Stimulated activated CD8-positive, alpha-beta memory T cell treated with anti-CD3 and anti-CD28 coated beads, Interleukin-15, amount 100 ng/mL, for 48 hours (primary cell): Measurements from ENCODE around the gene TNFRSF12A.

Source experiments
- DNase-seq, 2 donors: peaks; one replicate each; pipeline ENCODE4 v3.0.0-alpha.2; 2020; ENCODE audit warnings: low read depth in 2 of 2

TNFRSF12A gene

GRCh38 chr16:2986623-2987188 lies 33.5 kb upstream of the TNFRSF12A start:
- no peak for DNase-seq

GRCh38 chr16:2987286-2987685 lies 32.9 kb upstream of the TNFRSF12A start:
- DNase-seq: no peak

GRCh38 chr16:2987833-2988232 lies 32.3 kb upstream of the TNFRSF12A start:
- DNase-seq: no peak

- DNase-seq: no peak
Measured at GRCh38 chr16:2988590-2989099, 31.5 kb upstream of the TNFRSF12A start.

- DNase-seq: no peak
Measured at GRCh38 chr16:2990891-2991290, 29.3 kb upstream of the TNFRSF12A start.

GRCh38 chr16:2991566-2992261 lies 28.5 kb upstream of the TNFRSF12A start:
- DNase-seq: no peak

GRCh38 chr16:2992383-2993081 lies 27.6 kb upstream of the TNFRSF12A start:
- DNase-seq: no peak

GRCh38 chr16:2996298-2996697 lies 23.9 kb upstream of the TNFRSF12A start:
- DNase-seq: no peak

GRCh38 chr16:2999929-3000328 lies 20.2 kb upstream of the TNFRSF12A start:
- DNase-seq: no peak

- DNase-seq: no peak
Measured at GRCh38 chr16:3000540-3000939, 19.6 kb upstream of the TNFRSF12A start.

GRCh38 chr16:3001316-3001715 lies 18.9 kb upstream of the TNFRSF12A start:
- no peak for DNase-seq

- peak; percentile 95 to 98 for DNase-seq
Measured at GRCh38 chr16:3003582-3004270, 16.4 kb upstream of the TNFRSF12A start.

GRCh38 chr16:3004319-3004718 lies 15.8 kb upstream of the TNFRSF12A start:
- no peak for DNase-seq

- DNase-seq: no peak
Measured at GRCh38 chr16:3004781-3005284, 15.3 kb upstream of the TNFRSF12A start.

GRCh38 chr16:3007059-3007956 lies 12.9 kb upstream of the TNFRSF12A start:
- DNase-seq: no peak

- DNase-seq: no peak
Measured at GRCh38 chr16:3007957-3008689, 12.0 kb upstream of the TNFRSF12A start.

GRCh38 chr16:3008690-3009037 lies 11.5 kb upstream of the TNFRSF12A start:
- DNase-seq: no peak

GRCh38 chr16:3009568-3010390 lies 10.4 kb upstream of the TNFRSF12A start:
- no peak for DNase-seq

- no peak for DNase-seq
Measured at GRCh38 chr16:3010510-3010909, 9.7 kb upstream of the TNFRSF12A start.

- no peak for DNase-seq
Measured at GRCh38 chr16:3012246-3012645, 7.9 kb upstream of the TNFRSF12A start.
